Progenitor cell of endocrine pancreas (in vitro differentiated cells): ENCODE results near the gene SIRT3. TPM values are rescaled to one million over a fixed set of nuclear protein-coding genes. Genes with fewer than 3 reads are reported as not detected.

Source experiments
- DNase-seq: peaks from one replicate; pipeline ENCODE4 v3.0.0; 2021; ENCODE audit warnings: low spot score; ENCODE audit not compliant: unreplicated experiment
- H3K27ac Mint-ChIP-seq: 2 replicates; pipeline ENCODE4 v1.8.0; 2021; ENCODE audit warnings: mild to moderate bottlenecking, moderate library complexity, mixed read lengths
- H3K27me3 Mint-ChIP-seq: 2 replicates; pipeline ENCODE4 v1.8.0; 2021; ENCODE audit warnings: mixed read lengths
- H3K36me3 Mint-ChIP-seq: 2 replicates; pipeline ENCODE4 v1.8.0; 2022; ENCODE audit warnings: mixed read lengths; ENCODE audit not compliant: insufficient read depth
- H3K4me1 Mint-ChIP-seq: 2 replicates; pipeline ENCODE4 v1.8.0; 2021; ENCODE audit warnings: low read depth, mixed read lengths
- H3K4me3 Mint-ChIP-seq: 2 replicates; pipeline ENCODE4 v1.8.0; 2021; ENCODE audit warnings: low read depth, mild to moderate bottlenecking, moderate library complexity, mixed read lengths
- H3K9me3 Mint-ChIP-seq: 2 replicates; pipeline ENCODE4 v1.8.0; 2021; ENCODE audit warnings: low read depth, mixed read lengths
- CTCF ChIP-seq: fragments of 200-600 bp; sonication (generic); IDR thresholded peaks from one replicate; pipeline ENCODE4 v1.5.0; 2021; ENCODE audit warnings: antibody characterized with exemption, mild to moderate bottlenecking; ENCODE audit not compliant: unreplicated experiment
- total RNA-seq: library from RNA; stranded (reverse); gene quantifications from 2 replicates; pipeline ENCODE4 v1.2.1, GENCODE V29; 2021

Gene SIRT3
- total RNA-seq, 1 donor from 2014 or later = 27.0 TPM

- H3K27ac Mint-ChIP-seq = no peak overlapping the region
- H3K9me3 Mint-ChIP-seq = peaks cover 8% of the 10 kb centered on the region
- H3K36me3 Mint-ChIP-seq = no peaks in the 10 kb centered on the region
- no peaks in the 10 kb centered on the region for H3K4me1 Mint-ChIP-seq
- peaks cover 30% of the 10 kb centered on the region for H3K27me3 Mint-ChIP-seq
- no peak overlapping the region for H3K4me3 Mint-ChIP-seq
- DNase-seq = no peak
- no peak for TF ChIP-seq CTCF
These were observed 44.8 kb upstream of the SIRT3 start for GRCh38 chr11:280706-281485.

GRCh38 chr11:279966-280705 is 44.0 kb upstream of the SIRT3 start:
- no peaks in the 10 kb centered on the region for H3K4me1 Mint-ChIP-seq
- no peaks in the 10 kb centered on the region for H3K36me3 Mint-ChIP-seq
- DNase-seq = no peak
- peaks cover 26% of the 10 kb centered on the region for H3K27me3 Mint-ChIP-seq
- H3K9me3 Mint-ChIP-seq = peaks cover 8% of the 10 kb centered on the region
- no peak for TF ChIP-seq CTCF
- no peak overlapping the region for H3K4me3 Mint-ChIP-seq
- no peak overlapping the region for H3K27ac Mint-ChIP-seq

GRCh38 chr11:279040-279965 is 43.2 kb upstream of the SIRT3 start:
- DNase-seq = no peak
- no peaks in the 10 kb centered on the region for H3K4me1 Mint-ChIP-seq
- no peak for TF ChIP-seq CTCF
- no peak overlapping the region for H3K27ac Mint-ChIP-seq
- H3K27me3 Mint-ChIP-seq = peaks cover 26% of the 10 kb centered on the region
- no peaks in the 10 kb centered on the region for H3K36me3 Mint-ChIP-seq
- peaks cover 8% of the 10 kb centered on the region for H3K9me3 Mint-ChIP-seq
- H3K4me3 Mint-ChIP-seq = no peak overlapping the region

- Mint-ChIP-seq H3K4me1 (no peaks in the 10 kb centered on the region), H3K27me3 (peaks cover 26% of the 10 kb centered on the region), H3K9me3 (peaks cover 8% of the 10 kb centered on the region), H3K27ac (no peak within 1 kb of the TSS), H3K4me3 (no peak within 1 kb of the TSS), H3K36me3 (no peaks in the 10 kb centered on the region)
- no peak for DNase-seq
- no peak for TF ChIP-seq CTCF
These were observed 42.1 kb upstream of the SIRT3 start, which contains the start of gene NLRP6 for GRCh38 chr11:278001-278951. Gene NLRP6 (plus strand): TSS chr11:278407. CDS start chr11:278570, 163 bp downstream.
